CD4-positive, CD25-positive, alpha-beta regulatory T cell (primary cell): ENCODE measurements around the gene PINLYP. TPM values are rescaled to one million over a fixed set of nuclear protein-coding genes. Genes with fewer than 3 reads are reported as not detected.
"Not testable (repeated sequence)": the region's sequence is repeated elsewhere in the genome, so short reads cannot be mapped to it uniquely, and the experiment has no call there.

ENCODE experiments used
- ATAC-seq, 2 donors: fragments of 150-1000 bp; cut with Tn5 transposase; one replicate each; pipeline ENCODE4 v1.10.0; 2021; ENCODE audit warnings: low read depth in 2 of 2, moderate number of reproducible peaks in 2 of 2, moderate library complexity in 1 of 2
- DNase-seq, 3 donors: peaks; one replicate each; pipeline versions ENCODE4 v3.0.0 to v3.0.0-alpha.2; 2012 to 2022; ENCODE audit warnings: mixed read lengths in 1 of 3
- H3K27ac ChIP-seq: one replicate; pipeline ENCODE4 v1.7.0; 2013; ENCODE audit warnings: mild to moderate bottlenecking, low read length; ENCODE audit not compliant: insufficient read depth, poor library complexity, severe bottlenecking
- H3K27me3 ChIP-seq: one replicate; pipeline ENCODE4 v1.7.0; 2013; ENCODE audit warnings: low read length; ENCODE audit not compliant: control insufficient read depth, insufficient read depth
- H3K36me3 ChIP-seq: one replicate; pipeline ENCODE4 v1.7.0; 2013; ENCODE audit warnings: mild to moderate bottlenecking, low read length, moderate library complexity; ENCODE audit not compliant: control insufficient read depth, insufficient read depth
- H3K4me1 ChIP-seq: 2 replicates; pipeline ENCODE4 v1.7.0; 2013; ENCODE audit warnings: mild to moderate bottlenecking, low read length; ENCODE audit not compliant: insufficient read depth, control insufficient read depth, poor library complexity, severe bottlenecking
- H3K4me3 ChIP-seq: one replicate; pipeline ENCODE4 v1.7.0; 2013; ENCODE audit warnings: low read depth, mild to moderate bottlenecking, low read length, moderate library complexity
- H3K9me3 ChIP-seq, 2 experiments: 1 replicate in 1 of 2; 2 replicates in 1 of 2; pipeline ENCODE4 v1.7.0; 2013; ENCODE audit warnings: low read length in 2 of 2, mild to moderate bottlenecking in 1 of 2, moderate library complexity in 1 of 2; ENCODE audit not compliant: control insufficient read depth in 2 of 2
- H3K27ac Mint-ChIP-seq, 3 donors: one replicate each; pipeline ENCODE4 v1.8.0; 2020 to 2022; ENCODE audit warnings: mild to moderate bottlenecking in 3 of 3, mixed read lengths in 3 of 3, moderate library complexity in 2 of 3
- H3K27me3 Mint-ChIP-seq: one replicate; pipeline ENCODE4 v1.8.0; 2022; ENCODE audit warnings: mild to moderate bottlenecking, mixed read lengths
- H3K36me3 Mint-ChIP-seq: one replicate; pipeline ENCODE4 v1.8.0; 2020; ENCODE audit warnings: mixed read lengths
- H3K4me1 Mint-ChIP-seq, 4 donors: one replicate each; pipeline ENCODE4 v1.8.0; 2020 to 2022; ENCODE audit warnings: mixed read lengths in 4 of 4, mild to moderate bottlenecking in 1 of 4
- H3K4me3 Mint-ChIP-seq, 4 donors: one replicate each; pipeline ENCODE4 v1.8.0; 2020 to 2022; ENCODE audit warnings: mild to moderate bottlenecking in 4 of 4, mixed read lengths in 4 of 4, moderate library complexity in 3 of 4
- H3K9me3 Mint-ChIP-seq, 7 donors: one replicate each; pipeline ENCODE4 v1.8.0; 2020 to 2022; ENCODE audit warnings: mixed read lengths in 7 of 7, mild to moderate bottlenecking in 3 of 7, moderate library complexity in 2 of 7
- polyA plus RNA-seq, 4 donors: library from polyadenylated mRNA; unstranded; fragments of 300-500 nt; fragmentation: Illumina TruSeq; gene quantifications; one replicate each; pipeline ENCODE4 v1.2.3, GENCODE V29; 2021
- total RNA-seq: library from RNA; stranded (reverse); gene quantifications from one replicate; pipeline ENCODE4 v1.2.3, GENCODE V29; 2022

The PINLYP gene
- total and polyA plus RNA-seq, 5 donors from 2014 or later, result 0.42 to 1.3 (median 0.65) TPM; not detected in 1

DNA sequence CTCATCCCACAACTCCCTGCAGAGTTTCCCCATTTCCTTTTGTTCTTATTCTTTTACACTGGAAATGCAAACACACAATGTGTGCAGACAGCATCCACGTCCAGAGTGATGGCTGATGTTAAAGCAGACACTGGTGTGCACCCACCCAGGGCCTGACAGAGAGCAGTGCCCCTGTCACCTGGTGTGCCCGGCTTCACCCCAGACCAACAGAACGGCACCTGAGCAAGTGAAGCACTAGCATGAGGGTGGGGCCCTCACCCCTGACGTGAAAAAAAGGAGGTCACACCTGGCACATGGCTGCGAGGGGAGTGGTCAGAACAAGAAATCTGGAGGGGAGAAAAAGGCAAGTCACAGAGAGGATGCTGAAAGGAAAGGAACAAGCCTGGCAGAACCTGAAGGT, 30.3 kb upstream of the PINLYP start:
- H3K27ac Mint-ChIP-seq, result peak overlapping the region in 2 of 3 donors; percentile 80 to 82
- H3K4me1 Mint-ChIP-seq, result no peaks in the 10 kb centered on the region
- Histone ChIP-seq H3K4me1 (no peaks in the 10 kb centered on the region), H3K27ac (no peak overlapping the region), H3K9me3 (no peaks in the 10 kb centered on the region), H3K36me3 (peaks cover 55% of the 10 kb centered on the region), H3K4me3 (no peak overlapping the region), H3K27me3 (no peaks in the 10 kb centered on the region)
- ATAC-seq, result no peak
- no peaks in the 10 kb centered on the region for H3K27me3 Mint-ChIP-seq
- H3K4me3 Mint-ChIP-seq, result no peak overlapping the region
- H3K36me3 Mint-ChIP-seq, result peaks cover 35% of the 10 kb centered on the region
- no peak for DNase-seq
- H3K9me3 Mint-ChIP-seq, result no peaks in the 10 kb centered on the region

DNA sequence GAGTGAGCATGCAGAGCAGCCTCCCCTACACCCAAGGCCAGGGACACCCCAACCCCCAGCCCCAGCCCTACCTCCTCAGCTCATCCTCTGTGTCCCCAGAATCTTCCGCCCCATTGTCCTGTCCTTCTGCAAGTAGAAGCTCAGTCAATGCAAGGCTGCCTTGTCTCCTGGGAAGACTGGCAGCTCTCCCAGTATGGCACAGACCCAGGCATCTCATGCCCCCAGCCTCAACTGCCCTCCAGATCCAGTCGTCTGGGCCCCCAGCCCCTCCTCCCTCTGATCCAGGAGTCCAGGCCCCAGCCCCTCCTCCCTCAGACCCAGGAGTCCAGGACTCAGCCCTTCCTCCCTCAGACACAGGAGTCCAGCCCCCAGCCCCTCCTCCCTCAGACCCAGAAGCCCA, 29.6 kb upstream of the PINLYP start:
- Histone ChIP-seq H3K36me3 (peaks cover 58% of the 10 kb centered on the region), H3K9me3 (no peaks in the 10 kb centered on the region), H3K4me3 (no peak overlapping the region), H3K4me1 (no peaks in the 10 kb centered on the region), H3K27ac (no peak overlapping the region), H3K27me3 (no peaks in the 10 kb centered on the region)
- Mint-ChIP-seq H3K27me3 (no peaks in the 10 kb centered on the region), H3K4me3 (no peak overlapping the region), H3K4me1 (peaks cover 0 to 2% (median 0%) of the 10 kb centered on the region in 4 donors), H3K9me3 (no peaks in the 10 kb centered on the region), H3K36me3 (peaks cover 35% of the 10 kb centered on the region), H3K27ac (no peak overlapping the region)
- ATAC-seq, result no peak
- no peak for DNase-seq

DNA sequence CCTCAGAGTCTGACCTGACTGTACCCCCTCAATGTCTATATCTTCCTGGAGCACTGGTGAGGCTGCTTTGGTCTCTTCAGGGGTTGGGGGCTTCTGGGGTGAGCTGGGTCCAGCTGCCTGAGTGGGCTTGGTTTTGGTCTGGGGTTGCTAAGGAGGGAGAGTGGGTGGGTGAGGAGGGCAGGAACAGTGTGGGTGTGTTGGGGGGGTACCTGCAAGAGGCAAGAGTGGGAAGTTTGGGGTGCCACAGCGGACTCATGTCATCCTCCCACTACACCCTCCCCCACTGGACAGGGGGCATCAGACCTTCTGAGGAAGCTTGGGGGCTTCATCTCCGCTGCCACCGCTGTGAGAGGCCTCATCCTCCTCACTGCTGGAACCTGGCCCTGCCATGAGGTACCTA, 29.0 kb upstream of the PINLYP start:
- no peak overlapping the region for H3K4me3 Mint-ChIP-seq
- no peak overlapping the region for H3K27ac Mint-ChIP-seq
- H3K36me3 Mint-ChIP-seq, result peaks cover 34% of the 10 kb centered on the region
- H3K4me1 Mint-ChIP-seq, result peaks cover 0 to 2% (median 0%) of the 10 kb centered on the region in 4 donors
- no peaks in the 10 kb centered on the region for H3K4me1 ChIP-seq
- peaks cover 59% of the 10 kb centered on the region for H3K36me3 ChIP-seq
- ATAC-seq, result no peak
- no peaks in the 10 kb centered on the region for H3K9me3 Mint-ChIP-seq
- no peak for DNase-seq
- no peak overlapping the region for H3K27ac ChIP-seq
- no peak overlapping the region for H3K4me3 ChIP-seq
- H3K9me3 ChIP-seq, result no peaks in the 10 kb centered on the region
- H3K27me3 Mint-ChIP-seq, result no peaks in the 10 kb centered on the region
- H3K27me3 ChIP-seq, result no peaks in the 10 kb centered on the region

DNA sequence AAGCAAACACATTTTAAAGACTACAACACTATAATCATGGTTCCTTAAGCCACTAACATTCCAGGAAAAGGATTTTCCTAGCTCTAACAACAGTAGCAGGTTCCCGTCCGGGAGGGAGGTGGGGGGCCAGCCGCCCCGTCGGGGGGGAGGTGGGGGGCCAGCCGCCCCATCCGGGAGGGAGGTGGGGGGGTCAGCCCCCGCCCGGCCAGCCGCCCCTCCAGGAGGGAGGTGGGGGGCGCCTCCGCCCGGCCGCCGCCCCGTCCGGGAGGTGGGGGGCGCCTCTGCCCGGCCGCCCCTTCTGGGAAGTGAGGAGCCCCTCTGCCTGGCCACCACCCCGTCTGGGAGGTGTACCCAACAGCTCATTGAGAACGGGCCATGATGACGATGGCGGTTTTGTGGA, 27.7 kb upstream of the PINLYP start:
- H3K27me3 Mint-ChIP-seq, H3K9me3 ChIP-seq, H3K4me3 Mint-ChIP-seq, H3K4me3 ChIP-seq, DNase-seq, H3K27me3 ChIP-seq, ATAC-seq, H3K27ac ChIP-seq, H3K4me1 Mint-ChIP-seq, H3K9me3 Mint-ChIP-seq, H3K27ac Mint-ChIP-seq, H3K4me1 ChIP-seq: not testable (repeated sequence)
- H3K36me3 ChIP-seq, result peaks cover 52% of the 10 kb centered on the region
- H3K36me3 Mint-ChIP-seq, result peaks cover 29% of the 10 kb centered on the region

DNA sequence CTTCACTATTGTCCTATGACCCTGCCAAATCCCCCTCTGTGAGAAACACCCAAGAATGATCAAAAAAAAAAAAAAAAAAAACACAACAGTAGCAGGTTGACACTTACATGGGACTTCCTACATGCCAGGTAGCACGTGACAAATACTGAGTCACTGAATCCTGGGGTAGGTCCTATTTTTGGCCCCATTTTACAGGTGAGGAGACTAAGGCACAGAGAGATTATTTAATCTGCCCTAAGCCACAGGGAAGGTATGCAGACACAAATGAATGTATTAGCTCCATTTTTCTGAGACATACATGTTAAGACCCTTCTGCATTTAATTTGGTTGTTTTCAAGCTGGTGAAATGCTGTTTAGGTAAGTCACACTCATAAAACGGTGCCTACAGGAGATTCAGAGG, 26.9 kb upstream of the PINLYP start:
- no peak overlapping the region for H3K27ac ChIP-seq
- Mint-ChIP-seq H3K27ac (no peak overlapping the region), H3K4me3 (no peak overlapping the region), H3K9me3 (peaks cover 0 to 1% (median 0%) of the 10 kb centered on the region in 7 donors), H3K4me1 (peaks cover 0 to 2% (median 0%) of the 10 kb centered on the region in 4 donors), H3K36me3 (peaks cover 22% of the 10 kb centered on the region), H3K27me3 (no peaks in the 10 kb centered on the region)
- DNase-seq (no peak), ATAC-seq (no peak)
- H3K36me3 ChIP-seq, result peaks cover 46% of the 10 kb centered on the region
- H3K4me3 ChIP-seq, result no peak overlapping the region
- no peaks in the 10 kb centered on the region for H3K9me3 ChIP-seq
- H3K27me3 ChIP-seq, result no peaks in the 10 kb centered on the region
- no peaks in the 10 kb centered on the region for H3K4me1 ChIP-seq

DNA sequence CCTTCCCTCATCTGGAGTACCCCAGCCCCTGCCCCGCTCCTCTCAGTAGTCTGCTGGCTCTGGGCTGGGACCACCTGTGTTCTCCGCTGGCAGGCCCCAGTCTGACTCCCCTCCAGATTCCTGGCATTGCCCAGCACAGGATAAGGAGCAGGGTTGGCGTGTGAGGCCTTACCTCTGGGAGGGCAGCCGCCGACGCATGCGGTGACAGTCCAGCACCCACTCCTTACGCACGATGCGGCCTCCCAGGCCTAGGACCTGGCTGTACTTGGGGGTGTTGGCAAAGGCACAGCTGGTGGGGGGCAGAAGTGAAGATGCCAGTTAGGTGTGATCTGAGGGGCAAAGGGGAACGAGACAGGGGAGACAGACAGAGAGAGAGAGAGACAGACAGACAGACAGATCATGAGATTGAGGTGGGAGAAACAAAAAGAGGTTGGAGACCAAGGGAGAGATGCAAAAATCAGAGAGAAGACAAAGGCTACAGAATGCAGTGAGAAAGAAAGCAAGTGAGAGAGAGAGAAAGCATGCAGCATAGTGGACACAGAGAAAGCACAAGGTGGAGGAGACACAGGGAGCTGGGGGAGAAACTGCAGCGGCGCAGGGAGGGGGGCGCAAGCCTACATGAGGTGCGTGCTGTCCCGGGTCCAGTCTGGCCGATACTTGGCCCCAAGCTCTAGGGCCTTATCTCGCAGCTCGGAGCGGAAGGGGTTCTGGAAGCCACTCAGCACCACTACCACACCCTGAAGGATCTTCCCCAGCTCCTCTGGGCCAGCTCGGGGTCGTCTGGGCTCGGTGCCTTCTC, 24.0 kb upstream of the PINLYP start:
- H3K9me3 ChIP-seq, result no peaks in the 10 kb centered on the region
- H3K4me1 ChIP-seq, result peaks cover 6% of the 10 kb centered on the region
- Mint-ChIP-seq H3K27me3 (no peaks in the 10 kb centered on the region), H3K4me3 (no peak overlapping the region), H3K9me3 (peaks cover 0 to 1% (median 0%) of the 10 kb centered on the region in 7 donors), H3K36me3 (peaks cover 27% of the 10 kb centered on the region), H3K4me1 (peaks cover 0 to 13% (median 10%) of the 10 kb centered on the region in 4 donors), H3K27ac (peak overlapping the region in 1 of 3 donors; percentile 69)
- DNase-seq, result no peak
- no peak overlapping the region for H3K4me3 ChIP-seq
- no peak for ATAC-seq
- no peak overlapping the region for H3K27ac ChIP-seq
- H3K27me3 ChIP-seq, result no peaks in the 10 kb centered on the region
- peaks cover 32% of the 10 kb centered on the region for H3K36me3 ChIP-seq

DNA sequence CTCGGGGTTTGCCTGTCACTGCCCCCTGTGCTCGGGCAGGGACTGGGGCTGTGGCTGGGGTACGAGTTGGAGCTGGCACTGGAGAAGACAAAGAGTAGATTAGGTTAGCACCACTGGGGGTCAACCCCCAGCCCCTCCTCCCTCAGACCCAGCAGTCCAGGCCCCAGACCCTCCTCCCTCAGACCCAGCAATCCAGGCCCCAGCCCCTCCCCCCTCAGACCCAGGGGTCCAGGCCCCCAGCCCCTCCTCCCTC, 23.5 kb upstream of the PINLYP start:
- Histone ChIP-seq H3K27ac (no peak overlapping the region), H3K4me3 (no peak overlapping the region)
- H3K27ac Mint-ChIP-seq, result peak overlapping the region in 1 of 3 donors; percentile 69

DNA sequence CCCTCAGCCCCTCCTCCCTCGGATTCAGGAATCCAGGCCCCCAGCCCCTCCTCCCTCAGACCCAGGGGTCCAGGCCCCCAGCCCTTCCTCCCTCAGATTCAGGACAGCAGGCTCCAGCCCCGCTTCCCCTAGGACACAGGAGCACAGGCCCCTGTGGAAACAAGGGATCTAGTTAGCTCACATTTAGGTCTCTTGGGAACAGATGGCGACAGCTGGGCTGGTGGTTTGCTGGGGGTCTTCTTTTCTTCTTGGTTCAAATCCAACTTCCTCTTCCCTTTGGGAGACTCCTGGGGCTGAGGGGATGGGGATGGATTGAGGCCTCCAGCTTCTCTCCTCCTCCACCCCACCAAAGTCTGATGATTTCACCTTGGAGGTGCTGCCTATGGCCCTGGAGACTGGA, 23.0 kb upstream of the PINLYP start:
- Histone ChIP-seq H3K36me3 (peaks cover 36% of the 10 kb centered on the region), H3K27me3 (no peaks in the 10 kb centered on the region), H3K27ac (no peak overlapping the region), H3K4me1 (peaks cover 6% of the 10 kb centered on the region), H3K4me3 (no peak overlapping the region), H3K9me3 (no peaks in the 10 kb centered on the region)
- Mint-ChIP-seq H3K27ac (peak overlapping the region in 1 of 3 donors; percentile 38), H3K4me1 (peaks cover 0 to 13% (median 10%) of the 10 kb centered on the region in 4 donors), H3K36me3 (peaks cover 27% of the 10 kb centered on the region), H3K4me3 (no peak overlapping the region), H3K27me3 (no peaks in the 10 kb centered on the region), H3K9me3 (peaks cover 0 to 1% (median 0%) of the 10 kb centered on the region in 7 donors)
- no peak for ATAC-seq
- no peak for DNase-seq

More for the DNA sequence above, 23.5 kb upstream of the PINLYP start:
- no peak for DNase-seq
- Mint-ChIP-seq H3K4me1 (peaks cover 0 to 13% (median 10%) of the 10 kb centered on the region in 4 donors), H3K27me3 (no peaks in the 10 kb centered on the region), H3K9me3 (peaks cover 0 to 1% (median 0%) of the 10 kb centered on the region in 7 donors), H3K36me3 (peaks cover 27% of the 10 kb centered on the region), H3K4me3 (no peak overlapping the region)
- peaks cover 6% of the 10 kb centered on the region for H3K4me1 ChIP-seq
- no peaks in the 10 kb centered on the region for H3K9me3 ChIP-seq
- H3K36me3 ChIP-seq, result peaks cover 32% of the 10 kb centered on the region
- ATAC-seq, result no peak
- no peaks in the 10 kb centered on the region for H3K27me3 ChIP-seq
